Lower leg skin (tissue), 3 donors: ENCODE data around the gene MATN1.

Source experiments
- POLR2A ChIP-seq, 2 donors: fragments of 450-650 bp; IDR thresholded peaks; one replicate each; pipeline ENCODE4 v1.6.1; 2016 to 2017; ENCODE audit warnings: antibody characterized with exemption in 2 of 2, mild to moderate bottlenecking in 1 of 2, moderate library complexity in 1 of 2
- TF ChIP-seq, protein P1 (sequence below), 3 donors: fragments of 450-650 bp; IDR thresholded peaks; one replicate each; pipeline ENCODE4 v1.5.1; 2016; ENCODE audit warnings: antibody characterized with exemption in 3 of 3, mild to moderate bottlenecking in 3 of 3, moderate library complexity in 2 of 3

- TF ChIP-seq, protein P1, sequence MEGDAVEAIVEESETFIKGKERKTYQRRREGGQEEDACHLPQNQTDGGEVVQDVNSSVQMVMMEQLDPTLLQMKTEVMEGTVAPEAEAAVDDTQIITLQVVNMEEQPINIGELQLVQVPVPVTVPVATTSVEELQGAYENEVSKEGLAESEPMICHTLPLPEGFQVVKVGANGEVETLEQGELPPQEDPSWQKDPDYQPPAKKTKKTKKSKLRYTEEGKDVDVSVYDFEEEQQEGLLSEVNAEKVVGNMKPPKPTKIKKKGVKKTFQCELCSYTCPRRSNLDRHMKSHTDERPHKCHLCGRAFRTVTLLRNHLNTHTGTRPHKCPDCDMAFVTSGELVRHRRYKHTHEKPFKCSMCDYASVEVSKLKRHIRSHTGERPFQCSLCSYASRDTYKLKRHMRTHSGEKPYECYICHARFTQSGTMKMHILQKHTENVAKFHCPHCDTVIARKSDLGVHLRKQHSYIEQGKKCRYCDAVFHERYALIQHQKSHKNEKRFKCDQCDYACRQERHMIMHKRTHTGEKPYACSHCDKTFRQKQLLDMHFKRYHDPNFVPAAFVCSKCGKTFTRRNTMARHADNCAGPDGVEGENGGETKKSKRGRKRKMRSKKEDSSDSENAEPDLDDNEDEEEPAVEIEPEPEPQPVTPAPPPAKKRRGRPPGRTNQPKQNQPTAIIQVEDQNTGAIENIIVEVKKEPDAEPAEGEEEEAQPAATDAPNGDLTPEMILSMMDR (IDR thresholded peaks at IDR 0.05): no peak
- TF ChIP-seq POLR2A (IDR thresholded peaks at IDR 0.05): no peak
Measured at GRCh38 chr1:30765556-30766434, 42.4 kb upstream of the MATN1 start.
